GM21360 (cell line): Measurements from ENCODE around the gene WDFY4.

Source experiments
- ATAC-seq: cut with Tn5 transposase; IDR thresholded peaks from one replicate; pipeline ENCODE4 v1.9.1; 2021; ENCODE audit warnings: mild to moderate bottlenecking, moderate library complexity; ENCODE audit not compliant: unreplicated experiment

The WDFY4 gene

DNA sequence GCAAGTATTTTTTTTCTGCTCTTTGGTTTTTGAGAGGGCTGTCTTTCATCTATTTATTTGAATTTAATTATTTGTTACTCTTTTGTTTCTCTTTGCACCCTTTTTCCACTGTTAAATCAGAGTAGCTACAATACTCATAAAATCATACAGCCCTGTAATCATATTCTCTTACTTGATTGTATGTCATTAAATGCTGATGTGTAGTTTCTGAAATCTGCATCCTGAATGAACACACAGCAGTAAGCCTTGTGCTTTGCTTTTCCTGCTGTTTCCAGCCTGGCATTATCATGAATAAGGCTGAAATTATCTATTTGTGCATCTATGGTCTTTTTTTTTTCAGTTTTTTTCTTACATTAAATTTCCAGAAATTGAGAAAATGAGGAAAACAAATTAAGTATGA lies 250.9 kb downstream of the WDFY4 start:
- no peak for ATAC-seq

DNA sequence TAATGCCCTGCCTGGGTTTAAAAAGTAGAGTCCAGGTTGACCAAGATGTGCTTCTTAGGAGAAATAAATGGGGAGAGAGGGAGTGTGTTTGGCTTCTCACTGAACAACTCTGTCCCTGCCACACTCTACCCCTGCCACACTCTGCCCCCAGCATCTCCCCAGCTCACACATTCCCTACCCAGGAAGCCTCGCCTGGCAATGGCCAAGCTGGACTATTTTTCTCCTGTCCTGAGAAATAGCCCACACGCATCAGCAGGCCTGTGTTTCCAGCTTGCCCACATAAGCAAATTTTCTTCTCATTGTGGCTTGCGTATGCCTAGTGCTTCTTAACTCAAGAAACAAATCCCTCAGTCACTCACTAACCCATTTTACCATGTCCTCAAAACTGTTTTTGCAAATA lies 253.1 kb downstream of the WDFY4 start:
- no peak for ATAC-seq

DNA sequence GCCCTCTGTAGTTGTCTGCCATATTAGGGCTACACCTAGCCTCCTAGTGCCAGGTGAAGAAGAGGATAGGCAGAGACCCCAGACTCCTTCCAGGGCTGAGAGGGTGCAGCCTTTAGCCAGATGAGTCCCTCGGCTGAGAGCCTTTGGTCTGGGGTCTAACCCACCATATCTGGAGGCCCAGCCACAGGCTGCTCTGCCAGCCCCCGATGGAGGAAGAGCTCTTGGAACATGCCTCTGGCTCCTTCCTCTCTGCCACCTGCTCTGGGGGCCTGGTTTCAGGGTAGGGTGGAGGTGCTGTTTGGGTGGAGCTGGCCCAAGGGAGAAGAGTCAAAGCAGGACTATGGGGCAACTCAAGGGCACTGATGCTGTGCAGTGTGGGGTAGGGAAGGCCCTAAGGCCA lies 253.6 kb downstream of the WDFY4 start:
- no peak for ATAC-seq

DNA sequence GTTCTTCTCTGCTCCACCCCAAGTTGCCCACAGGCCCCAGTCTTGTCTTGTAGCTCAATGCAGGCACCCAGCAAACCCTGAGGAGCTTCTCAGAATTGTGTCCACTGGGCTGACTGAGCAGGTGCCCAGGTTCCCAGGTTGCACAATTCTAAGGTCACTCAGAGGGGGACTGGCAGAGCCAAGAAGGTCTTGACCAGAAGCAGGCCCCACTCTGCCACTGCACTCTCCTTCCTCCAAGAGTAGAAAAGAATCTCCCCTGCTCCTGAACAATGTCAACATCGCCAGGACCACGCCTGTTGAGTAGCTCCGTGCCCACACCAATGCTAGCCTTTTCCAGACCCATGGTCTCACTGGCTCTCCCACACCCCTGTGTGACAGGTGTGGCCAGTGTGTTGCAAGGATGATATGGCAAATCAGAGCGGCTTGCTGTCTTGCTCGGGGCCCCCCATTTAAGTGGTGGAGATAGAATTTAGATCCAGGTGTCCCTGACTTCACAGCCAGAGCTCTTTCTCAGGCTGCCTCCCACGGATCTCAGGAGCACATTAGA lies 254.4 kb downstream of the WDFY4 start:
- no peak for ATAC-seq

DNA sequence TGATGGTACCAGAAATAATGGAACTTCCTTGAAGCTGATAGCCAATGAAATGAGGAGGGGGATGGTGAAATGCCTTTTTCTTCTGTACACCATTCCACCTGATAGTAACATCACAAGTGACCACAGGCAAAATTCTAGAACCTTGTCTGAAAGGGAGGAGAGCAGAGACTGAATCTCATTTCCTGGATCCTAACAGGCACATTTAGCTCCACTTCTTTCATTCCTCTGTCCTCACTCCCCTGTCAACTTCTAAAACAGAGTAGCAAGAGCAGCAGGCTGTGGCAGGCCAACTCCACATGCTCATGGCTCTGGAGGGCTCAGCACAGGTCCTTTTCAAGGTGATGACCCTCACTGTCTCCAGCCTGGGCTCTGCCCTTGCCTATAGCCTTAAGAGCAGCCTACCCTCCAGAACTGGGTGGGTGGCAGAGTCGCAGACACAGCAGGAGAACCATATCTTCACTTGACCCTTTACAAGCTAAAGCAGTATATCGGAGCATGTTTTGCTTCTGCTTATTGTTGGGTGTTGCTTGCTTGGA lies 255.2 kb downstream of the WDFY4 start, which contains the start of gene LRRC18:
TSS of gene LRRC18 (minus strand) at position 51 of the 536 bp plus-strand sequence. CDS start 25,685 bp downstream, outside the sequence.
- no peak for ATAC-seq

DNA sequence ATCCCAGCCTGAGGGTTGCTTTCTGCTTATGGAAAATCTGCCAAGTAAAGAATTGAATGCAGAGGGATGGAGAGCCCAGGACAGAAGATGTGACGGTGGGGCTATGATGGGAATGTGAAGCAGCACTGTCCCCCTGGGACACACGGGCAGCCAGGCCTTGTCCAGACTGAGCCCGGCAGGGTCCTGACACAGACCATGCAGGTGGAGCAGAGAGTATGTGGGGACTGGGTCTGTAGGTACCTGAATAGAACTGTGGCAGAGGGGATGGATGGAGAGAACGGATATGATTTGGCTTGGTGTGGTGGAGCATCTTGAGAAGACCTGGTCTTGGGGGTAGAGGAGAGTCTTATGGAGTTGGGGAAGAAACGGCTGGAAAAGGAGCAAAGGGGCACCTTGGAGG lies 255.7 kb downstream of the WDFY4 start:
- ATAC-seq: no peak

DNA sequence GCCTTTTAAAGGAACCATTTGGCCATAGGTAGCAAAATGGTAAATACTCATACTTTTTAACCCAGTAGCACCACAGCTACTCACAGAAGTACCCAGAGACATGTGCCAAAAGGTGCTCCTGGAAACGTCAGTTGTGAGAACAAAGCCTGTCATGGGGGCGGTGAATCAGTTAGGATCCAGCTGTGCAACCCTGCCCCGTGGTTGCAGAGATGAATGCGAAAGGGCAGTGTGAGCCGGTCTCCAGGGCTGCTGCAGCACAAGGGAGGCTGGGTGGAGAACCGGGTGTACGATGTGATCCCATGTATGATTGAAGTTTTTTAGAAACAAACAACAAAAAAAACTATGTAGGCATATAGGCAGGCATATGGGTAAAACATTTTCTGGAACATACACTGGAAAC lies 256.3 kb downstream of the WDFY4 start:
- no peak for ATAC-seq

DNA sequence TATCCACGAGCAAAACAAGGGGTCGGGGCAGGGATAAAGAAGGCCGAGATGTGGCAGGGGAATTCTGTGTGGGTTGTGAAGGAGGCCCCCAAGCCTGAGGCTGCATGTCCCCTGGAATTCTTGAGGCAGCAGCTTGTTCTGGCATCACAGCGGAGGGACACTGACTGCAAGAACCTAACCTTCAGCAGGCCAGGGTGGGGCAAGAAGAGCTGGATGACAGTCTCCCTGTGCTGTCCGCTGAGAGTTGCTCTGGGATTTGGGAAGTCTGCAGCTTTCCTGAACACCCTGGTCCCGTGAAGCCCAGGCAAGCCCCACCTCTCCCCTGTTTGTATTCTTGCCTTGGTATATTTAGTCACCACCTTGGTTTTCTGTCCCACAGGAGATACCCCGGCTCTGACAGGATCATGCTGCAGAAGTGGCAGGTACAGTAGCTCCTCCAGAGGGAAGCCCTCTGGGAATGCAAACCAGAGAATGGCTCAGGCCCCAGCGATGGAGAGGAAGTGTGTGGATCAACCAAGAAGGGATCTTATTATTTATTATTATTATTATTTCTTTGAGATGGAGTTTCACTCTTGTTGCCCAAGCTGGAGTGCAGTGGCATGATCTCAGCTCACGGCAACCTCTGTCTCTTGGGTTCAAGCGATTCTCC lies 256.9 kb downstream of the WDFY4 start:
- no peak for ATAC-seq

DNA sequence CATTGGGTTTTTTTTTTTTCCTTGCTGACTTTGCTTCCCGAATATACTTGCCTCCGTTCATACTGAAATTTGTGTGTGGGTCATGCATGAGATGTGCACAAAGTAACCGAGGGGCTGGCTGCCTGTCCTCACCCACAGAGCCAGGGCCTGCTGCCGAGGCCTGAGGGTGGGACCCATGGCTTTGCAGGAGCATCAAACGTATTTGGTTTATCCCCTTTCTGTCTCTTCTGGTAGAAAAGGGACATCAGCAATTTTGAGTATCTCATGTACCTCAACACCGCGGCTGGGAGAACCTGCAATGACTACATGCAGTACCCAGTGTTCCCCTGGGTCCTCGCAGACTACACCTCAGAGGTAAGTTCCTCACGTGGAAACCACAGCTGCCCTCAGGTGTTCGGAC lies 258.4 kb downstream of the WDFY4 start:
- ATAC-seq: no peak

DNA sequence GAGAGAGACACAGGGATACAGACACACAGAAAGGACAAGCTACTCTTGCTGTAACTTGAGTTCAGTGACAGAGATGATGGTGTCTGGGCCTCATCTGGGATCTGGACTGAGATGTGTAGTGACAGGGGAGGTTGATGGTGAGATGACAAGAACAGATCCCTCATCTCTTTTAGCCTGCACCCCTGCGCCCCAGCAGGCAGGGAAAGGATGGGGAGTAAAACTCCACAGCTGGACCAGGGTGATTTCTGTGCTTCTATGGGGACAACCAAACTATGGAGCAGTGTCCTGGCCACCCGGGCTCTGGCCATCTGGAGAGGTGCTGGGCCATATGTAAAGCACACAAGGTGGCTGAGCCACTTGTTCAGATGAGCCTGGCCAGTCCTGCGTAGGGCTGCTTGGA lies 259.5 kb downstream of the WDFY4 start:
- no peak for ATAC-seq

DNA sequence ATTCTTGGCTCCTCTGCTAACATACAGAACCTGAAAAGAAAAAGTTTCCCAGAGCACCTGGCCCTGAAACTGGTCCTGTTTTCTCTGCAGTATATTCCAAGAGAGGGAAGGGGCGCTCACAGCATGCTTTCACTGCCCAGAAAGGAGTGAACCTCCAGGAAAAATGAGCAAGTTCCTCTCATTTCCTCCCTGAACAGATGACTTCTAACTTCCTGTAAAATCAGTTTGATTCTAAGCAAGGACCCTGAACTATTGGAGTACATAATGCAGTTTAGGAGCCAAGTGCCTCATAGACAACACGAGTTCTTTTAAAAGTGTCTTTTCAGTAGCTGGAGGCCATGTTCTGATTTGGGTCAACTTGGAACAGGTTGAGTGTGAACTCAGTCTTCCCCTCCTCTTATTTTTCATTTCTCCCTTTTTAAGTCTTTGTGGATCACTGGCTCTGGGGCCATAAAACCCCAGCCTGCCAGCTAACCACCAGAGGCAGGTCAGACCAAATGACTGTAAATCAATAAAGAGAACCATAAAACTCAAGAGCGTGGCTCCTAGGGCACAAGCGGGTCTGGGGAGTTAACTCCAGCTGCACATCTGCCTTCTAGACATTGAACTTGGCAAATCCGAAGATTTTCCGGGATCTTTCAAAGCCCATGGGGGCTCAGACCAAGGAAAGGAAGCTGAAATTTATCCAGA lies 260.9 kb downstream of the WDFY4 start:
- no peak for ATAC-seq

DNA sequence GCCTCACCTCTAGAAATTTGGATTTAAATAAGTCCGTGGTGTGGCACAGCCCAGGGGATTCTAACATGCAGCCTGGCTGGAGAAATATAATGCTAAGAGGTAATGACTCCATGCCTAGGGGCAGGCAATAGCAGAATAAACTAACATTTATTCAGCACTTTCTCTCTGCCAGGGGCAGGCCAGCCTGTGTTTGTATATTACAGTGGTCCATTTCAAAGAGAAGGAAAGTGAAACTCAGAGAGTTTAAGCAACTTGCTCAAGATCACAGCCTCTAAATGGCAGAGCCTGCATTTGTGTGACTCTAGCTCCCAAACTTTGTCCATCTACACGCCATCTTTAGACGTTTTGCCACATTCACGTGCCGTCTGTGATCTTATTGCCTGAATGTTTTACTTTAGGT lies 261.7 kb downstream of the WDFY4 start:
- no peak for ATAC-seq

DNA sequence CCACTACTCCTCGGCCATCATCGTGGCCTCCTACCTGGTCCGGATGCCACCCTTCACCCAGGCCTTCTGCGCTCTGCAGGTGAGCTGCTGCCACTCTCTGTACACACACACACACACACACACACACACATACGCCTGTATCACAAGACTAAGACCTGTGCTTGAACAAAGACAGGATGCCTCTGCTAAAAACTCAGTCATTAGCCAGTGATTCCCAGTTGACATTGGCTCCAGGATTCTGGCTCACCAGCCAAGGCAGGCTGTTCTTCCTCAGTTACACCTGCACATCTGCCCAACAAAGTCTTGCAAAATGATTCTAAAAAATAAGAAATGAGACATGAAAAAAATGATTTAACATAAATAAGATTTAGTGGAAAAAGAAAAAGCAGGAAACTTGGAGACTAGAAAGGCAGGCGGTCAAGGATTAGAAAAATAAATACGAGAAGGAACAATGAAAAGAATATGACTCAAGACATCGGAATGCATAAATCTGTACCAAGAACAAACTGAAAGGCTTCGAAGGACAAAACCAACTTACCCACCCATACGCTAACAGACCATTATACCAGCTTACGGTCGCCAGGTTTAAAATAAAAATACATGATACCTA lies 262.3 kb downstream of the WDFY4 start:
- ATAC-seq: no peak

DNA sequence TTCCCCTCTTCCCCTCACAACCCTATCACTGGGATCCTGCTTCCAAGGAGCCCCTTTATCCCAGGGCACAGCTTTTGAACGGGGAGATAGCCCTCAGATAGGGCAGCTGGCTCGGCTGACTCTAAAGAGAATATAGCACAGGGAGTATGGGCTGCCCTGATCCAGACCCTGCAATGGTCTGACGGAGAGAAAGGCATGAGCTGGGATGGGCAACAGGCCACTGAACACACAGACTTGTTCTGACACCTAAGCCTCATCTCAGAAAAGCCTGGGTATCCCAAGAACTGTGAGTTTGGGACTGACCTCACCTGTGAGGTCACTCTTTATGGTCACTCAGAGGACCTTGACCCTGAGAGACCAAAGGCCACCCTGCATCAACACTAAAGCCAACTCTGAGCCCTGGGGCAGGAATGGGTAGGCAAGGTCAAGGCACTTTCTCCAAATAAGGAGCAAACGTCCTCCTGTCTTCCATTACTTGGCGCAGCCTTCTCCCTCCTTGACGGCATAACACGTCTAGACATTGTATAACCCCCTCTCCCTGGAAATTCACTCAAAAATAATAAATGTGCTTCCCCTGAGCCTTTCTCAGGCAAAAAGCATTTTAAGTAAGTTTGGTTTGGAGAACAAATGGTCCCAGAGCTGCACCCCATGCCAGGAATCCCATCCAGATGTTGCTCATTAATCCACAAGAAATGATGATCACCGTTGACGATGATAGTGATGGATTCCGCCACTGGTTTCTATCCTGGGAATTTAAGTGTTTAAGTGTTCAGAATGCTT lies 263.2 kb downstream of the WDFY4 start:
- ATAC-seq: no peak

DNA sequence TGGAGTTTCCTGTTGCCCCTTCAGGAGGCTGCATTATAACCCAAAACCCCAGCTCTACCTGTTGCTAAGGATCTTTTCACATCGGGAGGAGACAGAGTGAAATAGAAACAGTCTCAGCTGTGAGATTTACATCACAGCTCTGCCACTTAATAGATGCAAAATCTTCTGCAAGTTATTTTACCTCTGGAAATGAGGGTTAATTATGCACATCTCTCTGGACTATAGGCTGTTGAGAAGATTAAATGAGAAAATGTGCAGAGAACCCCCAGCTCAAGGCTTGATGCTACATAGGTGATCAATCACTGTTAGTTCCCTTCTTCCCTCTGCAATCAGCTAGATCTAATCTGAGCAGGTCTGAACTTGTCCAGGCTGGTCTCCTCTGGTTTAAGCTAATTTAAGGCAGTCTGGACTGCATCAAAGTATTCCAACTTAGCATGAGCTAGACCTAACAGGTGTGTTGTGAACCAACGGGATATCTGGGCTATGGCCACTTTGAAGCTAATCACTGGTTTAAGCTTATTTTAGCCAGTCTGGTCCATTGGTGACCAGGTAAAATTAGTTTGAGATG lies 263.9 kb downstream of the WDFY4 start:
- no peak for ATAC-seq

DNA sequence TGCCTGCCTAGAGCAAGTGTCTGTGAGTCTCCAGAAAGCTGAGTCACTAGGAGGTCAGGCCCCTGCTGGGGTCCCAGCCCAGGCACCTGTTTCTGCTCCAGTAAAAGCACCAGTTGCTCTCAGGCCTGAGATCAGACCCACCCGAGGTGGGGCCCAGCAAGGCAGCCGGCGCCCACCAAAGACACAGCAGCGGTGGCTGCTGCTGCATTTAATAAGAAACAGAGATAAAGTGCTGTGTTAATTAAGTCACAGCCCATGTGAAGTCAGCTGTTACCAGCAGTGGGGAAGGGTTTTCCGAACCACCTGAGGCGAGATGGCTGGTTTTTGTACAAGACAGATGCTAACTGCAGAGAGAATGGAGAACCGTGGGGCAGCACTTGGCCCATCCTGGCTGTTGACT lies 267.0 kb downstream of the WDFY4 start:
- no peak for ATAC-seq

DNA sequence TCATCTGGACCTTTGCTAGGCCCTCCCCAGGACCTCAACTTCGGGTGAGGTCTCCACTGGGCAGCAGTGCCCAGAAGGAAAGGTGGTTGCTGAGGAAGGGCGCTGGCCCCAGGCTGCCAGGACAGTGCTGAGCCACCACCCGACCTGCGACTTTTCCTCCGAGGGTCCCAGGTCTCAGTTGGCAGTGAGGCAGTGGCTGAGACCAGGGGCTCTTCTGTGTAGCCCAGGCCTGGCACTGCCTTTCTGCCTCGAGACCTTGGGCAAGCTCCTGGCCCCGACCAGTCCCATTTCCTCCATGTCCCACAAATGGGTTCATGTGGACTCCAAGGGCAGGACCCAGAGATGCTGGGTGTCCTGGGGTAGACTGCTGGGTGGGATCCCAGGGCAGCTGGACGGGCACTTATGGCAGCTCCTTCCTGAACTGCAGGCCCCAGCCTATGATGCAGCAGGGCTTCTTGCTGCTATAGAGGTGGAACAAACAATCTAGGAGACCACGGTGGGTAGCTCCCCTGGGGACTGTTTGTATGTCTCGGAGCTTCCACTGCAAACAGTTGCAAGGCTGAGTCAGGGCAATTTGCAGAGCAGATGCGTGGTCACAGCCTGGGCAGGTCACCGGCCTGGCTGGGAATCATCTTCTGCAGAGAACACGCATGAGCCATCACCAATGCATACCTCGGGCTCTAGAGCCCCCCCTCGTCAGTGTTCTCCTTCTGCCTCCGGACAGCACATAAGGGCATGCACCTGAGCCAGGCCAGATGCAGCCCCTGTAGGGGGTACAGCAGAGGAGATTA lies 272.9 kb downstream of the WDFY4 start:
- no peak for ATAC-seq

DNA sequence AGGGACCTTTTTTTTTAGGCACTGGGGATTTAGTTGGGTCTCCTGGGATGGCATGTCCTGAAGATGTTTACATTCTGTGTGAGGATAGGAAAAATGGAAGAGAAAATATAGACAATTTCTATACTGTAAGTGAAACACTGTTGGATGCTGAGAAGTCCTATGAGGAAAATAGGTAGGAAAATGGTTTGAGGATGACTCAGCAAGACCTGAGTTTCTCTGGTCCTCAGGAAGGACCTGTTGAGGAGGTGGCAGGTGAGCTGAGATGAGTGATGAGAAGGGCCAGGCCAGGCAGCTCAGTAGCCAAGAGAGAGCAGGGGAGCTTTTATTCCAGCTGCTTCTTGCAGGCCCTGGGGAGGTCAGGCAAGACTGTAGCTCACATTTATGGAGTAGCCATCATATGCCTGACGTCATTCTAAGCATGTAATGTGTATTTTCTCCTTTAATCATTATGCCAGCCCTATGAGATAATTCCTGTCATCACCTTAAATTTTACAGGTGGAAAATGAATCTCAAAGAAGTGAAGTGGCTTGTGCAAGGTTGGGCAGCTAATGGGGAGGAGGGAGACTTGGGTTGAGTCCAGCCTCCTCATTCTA lies 274.0 kb downstream of the WDFY4 start:
- no peak for ATAC-seq

DNA sequence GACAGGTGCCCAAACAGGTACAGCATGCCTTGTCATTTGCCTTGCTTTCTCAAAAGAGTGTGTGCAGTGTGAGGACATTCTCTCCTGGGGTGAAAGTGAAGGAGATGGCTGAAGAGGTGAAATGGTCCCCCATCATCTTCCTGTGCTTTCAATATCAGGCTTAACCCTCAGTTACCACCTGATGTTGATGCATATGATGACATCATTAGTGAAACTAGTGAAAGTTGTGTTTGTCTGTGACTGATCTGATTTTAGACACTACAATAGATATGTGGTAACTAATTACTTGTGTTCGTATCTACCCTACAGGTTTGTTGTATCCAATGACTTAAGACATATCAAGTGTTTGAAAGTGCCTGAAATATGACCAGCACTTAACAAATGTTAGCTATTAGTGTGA lies 279.4 kb downstream of the WDFY4 start:
- ATAC-seq: no peak

DNA sequence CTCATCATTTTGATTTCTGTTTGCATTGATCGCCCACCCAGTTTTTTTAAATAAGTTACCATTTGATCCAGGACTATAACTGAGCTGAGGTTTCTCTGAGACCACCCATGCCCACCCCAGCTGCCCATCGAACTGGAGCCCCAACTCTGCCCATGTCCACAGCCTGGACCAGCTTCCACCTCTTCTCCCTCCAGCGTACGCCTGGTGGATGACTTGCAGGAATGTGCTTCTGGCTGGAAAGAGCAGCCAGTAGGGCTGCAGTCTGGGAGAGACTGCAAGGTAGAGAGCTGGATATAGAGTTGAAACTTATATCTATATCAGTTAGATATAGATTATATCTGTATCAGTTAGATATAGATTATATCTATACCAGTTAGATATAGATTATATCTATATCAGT lies 280.8 kb downstream of the WDFY4 start:
- no peak for ATAC-seq
